Lower lobe of right lung (tissue), 2 donors: ENCODE measurements around the gene KMT2A. TPM values are rescaled to one million over a fixed set of nuclear protein-coding genes. Genes with fewer than 3 reads are reported as not detected.

Experiments used
- ATAC-seq, 2 donors: fragments of 200-7000 bp; cut with Tn5 transposase; one replicate each; pipeline ENCODE4 v1.9.1; 2020 to 2022; ENCODE audit warnings: mild to moderate bottlenecking in 2 of 2, moderate library complexity in 2 of 2
- DNase-seq: peaks from one replicate; pipeline ENCODE4 v3.0.0-alpha.2; 2020
- H3K27ac ChIP-seq: fragments of 200-600 bp; one replicate; pipeline ENCODE4 v1.8.0; 2022
- H3K27me3 ChIP-seq: fragments of 200-600 bp; one replicate; pipeline ENCODE4 v1.8.0; 2022; ENCODE audit warnings: low read depth
- H3K36me3 ChIP-seq: fragments of 200-600 bp; one replicate; pipeline ENCODE4 v1.8.0; 2022; ENCODE audit warnings: mild to moderate bottlenecking
- H3K4me1 ChIP-seq: fragments of 200-600 bp; one replicate; pipeline ENCODE4 v1.8.0; 2022
- H3K4me3 ChIP-seq: fragments of 200-600 bp; one replicate; pipeline ENCODE4 v1.8.0; 2022; ENCODE audit warnings: mild to moderate bottlenecking
- H3K9me3 ChIP-seq: fragments of 200-600 bp; one replicate; pipeline ENCODE4 v1.8.0; 2022
- intact Hi-C: fragments of 100-400 bp; cut with DNase I; formaldehyde crosslinking; loops from one replicate; pipeline ENCODE4 v1.11.0; 2022
- total RNA-seq: library from RNA; stranded (reverse); fragmentation: NEBNext Ultra II Directional; extraction: Animal tissue kit (Norgen Biotek cat#: 25700); gene quantifications from one replicate; pipeline ENCODE4 v1.2.1, GENCODE V29; 2021
- TF ChIP-seq, protein P1 (sequence below): fragments of 200-600 bp; IDR thresholded peaks from one replicate; pipeline ENCODE4 v1.8.0; 2022; ENCODE audit warnings: antibody characterized with exemption, mild to moderate bottlenecking
- donor health status: DM: no; HTN: yes; CAD: no; lungs with severe emphysema.

KMT2A gene
- total RNA-seq, 1 donor from 2014 or later: 66.3 TPM

DNA sequence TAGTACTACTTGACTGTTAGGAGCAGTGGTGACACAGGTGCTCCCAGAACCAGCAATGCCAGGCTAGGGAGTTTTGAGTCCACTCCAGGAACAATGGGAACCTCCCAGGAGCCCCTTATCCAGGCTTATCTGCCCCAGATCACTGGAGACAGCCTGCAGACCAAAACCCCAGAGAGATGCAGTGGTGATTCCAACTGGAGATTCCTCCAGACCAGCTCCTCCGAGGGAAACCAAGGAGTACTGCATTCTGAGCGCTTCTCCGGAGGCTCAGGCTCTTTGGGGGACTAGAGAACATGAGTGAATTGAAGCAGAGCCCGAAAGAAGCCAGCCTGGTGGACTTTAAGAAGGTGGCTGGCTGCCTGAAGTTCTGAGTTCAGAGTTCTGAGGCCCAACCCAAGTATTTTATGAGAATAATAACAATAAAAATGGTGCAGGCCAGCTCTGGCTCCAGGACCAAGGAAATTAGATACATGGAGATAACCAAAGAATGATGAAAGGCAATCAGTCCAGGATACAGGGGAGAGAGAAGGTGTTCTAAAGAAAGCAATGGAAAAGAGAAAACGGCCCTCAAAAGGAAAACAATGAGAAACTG is 93.4 kb downstream of the KMT2A start:
- no peak for ATAC-seq
- peak overlapping the region; percentile 93 for H3K4me3 ChIP-seq
- H3K27me3 ChIP-seq: no peaks in the 10 kb centered on the region

DNA sequence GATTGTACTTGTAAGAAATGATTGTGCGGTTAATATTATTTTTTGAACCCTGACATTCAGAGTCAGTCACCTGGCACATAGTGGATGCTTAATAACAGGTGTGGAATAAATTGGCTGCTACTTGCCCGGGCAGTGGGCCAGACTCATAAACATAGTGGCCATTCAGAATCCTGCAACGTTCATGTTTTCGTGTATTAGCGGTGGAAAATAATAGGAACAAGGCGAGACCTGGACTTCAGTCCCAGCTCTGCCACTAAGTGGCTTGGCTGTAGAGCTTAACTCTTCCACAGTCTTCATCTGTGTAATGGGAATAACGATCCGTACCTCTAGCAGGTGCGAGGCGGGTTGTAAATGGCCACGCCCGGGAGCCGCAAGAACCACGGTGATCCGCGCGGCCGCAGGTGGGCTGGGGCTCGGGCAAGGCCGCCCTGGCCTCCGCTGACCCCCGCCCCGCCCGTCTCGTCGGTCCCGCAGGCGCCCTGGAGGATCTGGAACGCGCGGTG is 93.9 kb downstream of the KMT2A start:
- Histone ChIP-seq H3K36me3 (peaks cover 3% of the 10 kb centered on the region), H3K4me3 (peak overlapping the region; percentile 93), H3K4me1 (peaks cover 27% of the 10 kb centered on the region), H3K27me3 (no peaks in the 10 kb centered on the region), H3K27ac (peak overlapping the region; percentile 78), H3K9me3 (no peaks in the 10 kb centered on the region)
- DNase-seq (no peak), ATAC-seq (no peak)
- TF ChIP-seq, protein P1, sequence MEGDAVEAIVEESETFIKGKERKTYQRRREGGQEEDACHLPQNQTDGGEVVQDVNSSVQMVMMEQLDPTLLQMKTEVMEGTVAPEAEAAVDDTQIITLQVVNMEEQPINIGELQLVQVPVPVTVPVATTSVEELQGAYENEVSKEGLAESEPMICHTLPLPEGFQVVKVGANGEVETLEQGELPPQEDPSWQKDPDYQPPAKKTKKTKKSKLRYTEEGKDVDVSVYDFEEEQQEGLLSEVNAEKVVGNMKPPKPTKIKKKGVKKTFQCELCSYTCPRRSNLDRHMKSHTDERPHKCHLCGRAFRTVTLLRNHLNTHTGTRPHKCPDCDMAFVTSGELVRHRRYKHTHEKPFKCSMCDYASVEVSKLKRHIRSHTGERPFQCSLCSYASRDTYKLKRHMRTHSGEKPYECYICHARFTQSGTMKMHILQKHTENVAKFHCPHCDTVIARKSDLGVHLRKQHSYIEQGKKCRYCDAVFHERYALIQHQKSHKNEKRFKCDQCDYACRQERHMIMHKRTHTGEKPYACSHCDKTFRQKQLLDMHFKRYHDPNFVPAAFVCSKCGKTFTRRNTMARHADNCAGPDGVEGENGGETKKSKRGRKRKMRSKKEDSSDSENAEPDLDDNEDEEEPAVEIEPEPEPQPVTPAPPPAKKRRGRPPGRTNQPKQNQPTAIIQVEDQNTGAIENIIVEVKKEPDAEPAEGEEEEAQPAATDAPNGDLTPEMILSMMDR: no peak
- intact Hi-C loops: no loop called here

More for the DNA sequence above, 93.4 kb downstream of the KMT2A start:
- Histone ChIP-seq H3K4me1 (peaks cover 27% of the 10 kb centered on the region), H3K36me3 (peaks cover 9% of the 10 kb centered on the region), H3K27ac (no peak overlapping the region), H3K9me3 (no peaks in the 10 kb centered on the region)
- intact Hi-C loops: no loop called here
- DNase-seq: no peak
- TF ChIP-seq, protein P1: no peak

DNA sequence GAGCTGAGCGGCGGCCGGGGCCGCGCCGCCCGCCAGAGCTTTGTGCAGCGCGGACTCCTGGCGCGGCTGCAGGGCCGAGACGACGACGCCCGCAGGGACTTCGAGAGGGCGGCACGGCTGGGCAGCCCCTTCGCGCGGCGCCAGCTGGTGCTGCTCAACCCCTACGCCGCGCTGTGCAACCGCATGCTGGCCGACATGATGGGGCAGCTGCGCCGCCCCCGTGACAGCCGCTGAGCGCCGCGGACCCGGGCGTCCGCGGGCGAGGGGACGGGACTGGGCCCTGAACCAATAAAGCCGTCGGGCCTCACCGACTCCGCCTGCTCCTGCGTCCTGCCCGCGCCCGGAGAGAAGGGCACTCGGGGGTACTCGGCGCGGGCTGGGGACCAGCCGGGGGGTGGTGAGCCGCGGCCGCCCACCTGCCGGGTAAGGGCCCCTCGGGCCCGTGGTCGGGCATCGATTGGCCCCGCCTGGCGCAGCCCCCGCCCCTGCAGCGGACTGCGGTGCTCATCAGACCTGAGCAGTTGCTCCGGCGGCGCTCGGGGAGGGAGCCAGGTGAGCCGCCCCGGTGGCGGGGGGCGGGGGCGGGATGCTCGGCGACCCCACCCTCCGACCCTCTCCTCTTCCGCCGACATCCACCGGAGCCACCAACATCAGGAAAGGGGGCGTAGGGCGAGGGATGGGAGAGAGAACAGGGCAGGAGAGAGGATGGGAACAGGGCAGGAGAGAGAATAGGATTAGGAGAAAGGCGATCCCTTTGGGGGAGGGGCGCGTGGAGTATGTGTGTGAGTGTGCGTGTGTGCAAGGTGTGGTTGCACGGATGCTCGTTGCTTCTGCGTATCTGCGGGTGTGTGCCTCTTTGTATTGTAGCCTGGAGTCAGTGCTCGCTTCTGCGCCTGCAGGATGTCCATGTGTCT is 94.6 kb downstream of the KMT2A start, which contains the start of gene TMEM25:
Gene TMEM25 (plus strand): TSS at position 510 of the 914 bp plus-strand sequence. CDS start 610 bp downstream, outside the sequence.
- intact Hi-C loops: no loop called here
- peak within 1 kb of the TSS; percentile 78 for H3K27ac ChIP-seq
- no peaks in the 10 kb centered on the region for H3K36me3 ChIP-seq
- ATAC-seq (peak; percentile 89 to 93), DNase-seq (peak; percentile 75)
- H3K27me3 ChIP-seq: no peaks in the 10 kb centered on the region
- no peaks in the 10 kb centered on the region for H3K9me3 ChIP-seq
- peaks cover 27% of the 10 kb centered on the region for H3K4me1 ChIP-seq
- peak within 1 kb of the TSS; percentile 93 for H3K4me3 ChIP-seq
- TF ChIP-seq, protein P1: no peak

DNA sequence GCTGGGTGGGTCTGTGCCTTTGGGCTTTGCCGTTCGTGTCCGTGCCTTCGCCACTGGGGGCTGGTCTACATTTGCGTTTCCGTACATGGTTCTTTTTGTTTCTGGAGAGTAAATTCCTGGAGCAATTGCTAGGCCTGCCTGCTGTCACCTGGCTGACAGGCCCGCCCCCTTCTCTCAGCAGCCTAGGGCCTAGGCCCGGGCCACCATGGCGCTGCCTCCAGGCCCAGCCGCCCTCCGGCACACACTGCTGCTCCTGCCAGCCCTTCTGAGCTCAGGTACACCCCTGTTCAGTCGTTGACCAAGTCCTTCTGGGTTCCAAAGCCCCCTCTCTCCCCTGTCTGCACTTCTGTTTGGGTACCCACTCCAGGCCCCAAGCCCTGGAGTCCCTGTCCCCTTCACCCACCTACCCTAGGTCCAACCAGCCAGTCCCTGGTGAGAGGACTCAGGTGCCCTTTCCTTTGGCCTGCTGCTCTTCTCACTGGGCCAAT is 95.3 kb downstream of the KMT2A start:
- Histone ChIP-seq H3K4me3 (peak overlapping the region; percentile 93), H3K4me1 (peaks cover 27% of the 10 kb centered on the region), H3K27me3 (no peaks in the 10 kb centered on the region), H3K36me3 (no peaks in the 10 kb centered on the region), H3K27ac (peak overlapping the region; percentile 78), H3K9me3 (no peaks in the 10 kb centered on the region)
- TF ChIP-seq, protein P1: no peak
- intact Hi-C loops: no loop called here
- ATAC-seq (peak; percentile 8 to 16), DNase-seq (no peak)

DNA sequence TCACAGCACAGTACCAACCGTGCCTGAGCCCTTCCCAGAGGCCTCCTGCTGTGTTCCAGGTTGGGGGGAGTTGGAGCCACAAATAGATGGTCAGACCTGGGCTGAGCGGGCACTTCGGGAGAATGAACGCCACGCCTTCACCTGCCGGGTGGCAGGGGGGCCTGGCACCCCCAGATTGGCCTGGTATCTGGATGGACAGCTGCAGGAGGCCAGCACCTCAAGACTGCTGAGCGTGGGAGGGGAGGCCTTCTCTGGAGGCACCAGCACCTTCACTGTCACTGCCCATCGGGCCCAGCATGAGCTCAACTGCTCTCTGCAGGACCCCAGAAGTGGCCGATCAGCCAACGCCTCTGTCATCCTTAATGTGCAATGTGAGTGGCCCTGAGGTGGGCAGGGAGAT is 95.8 kb downstream of the KMT2A start:
- no peaks in the 10 kb centered on the region for H3K9me3 ChIP-seq
- H3K27ac ChIP-seq: no peak overlapping the region
- DNase-seq (no peak), ATAC-seq (no peak)
- intact Hi-C loops: no loop called here
- H3K27me3 ChIP-seq: no peaks in the 10 kb centered on the region
- no peaks in the 10 kb centered on the region for H3K36me3 ChIP-seq
- TF ChIP-seq, protein P1: no peak
- peak overlapping the region; percentile 93 for H3K4me3 ChIP-seq
- peaks cover 27% of the 10 kb centered on the region for H3K4me1 ChIP-seq
